PC-3 (cell line): ENCODE data around the gene CROCC.

Source experiments
- EZH2 ChIP-seq: fragments of 300-600 bp; sonication (generic); IDR thresholded peaks from one replicate; pipeline ENCODE4 v1.6.1; 2017; ENCODE audit warnings: antibody characterized with exemption, mild to moderate bottlenecking, low read length; ENCODE audit not compliant: unreplicated experiment
- TF ChIP-seq, protein P1 (sequence below): fragments of 300-600 bp; sonication (generic); conservative IDR thresholded peaks from 2 replicates; pipeline ENCODE4 v1.5.1; 2017; ENCODE audit warnings: antibody characterized with exemption, low read depth, mild to moderate bottlenecking, low read length

DNA sequence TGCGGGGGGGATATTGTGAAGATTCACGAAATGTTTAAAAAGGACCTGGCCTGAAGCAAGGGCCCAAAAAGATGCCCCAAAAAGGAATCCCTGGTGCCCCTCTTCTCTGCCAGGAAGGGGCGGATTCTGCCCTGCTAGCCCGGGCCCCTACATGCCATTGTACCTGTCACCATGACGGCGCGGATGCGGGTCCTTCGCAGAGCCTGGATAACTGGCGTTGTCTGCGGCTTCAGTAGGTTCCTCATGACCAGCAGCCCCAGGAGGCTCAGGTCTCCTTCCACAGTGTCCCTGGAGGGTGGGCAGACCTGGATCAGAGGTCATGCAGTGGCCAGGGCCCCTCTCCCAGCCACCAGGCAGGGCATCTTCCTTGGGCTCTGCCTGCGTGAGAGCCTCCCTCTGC is 69.8 kb downstream of the CROCC start:
- TF ChIP-seq, protein P1, sequence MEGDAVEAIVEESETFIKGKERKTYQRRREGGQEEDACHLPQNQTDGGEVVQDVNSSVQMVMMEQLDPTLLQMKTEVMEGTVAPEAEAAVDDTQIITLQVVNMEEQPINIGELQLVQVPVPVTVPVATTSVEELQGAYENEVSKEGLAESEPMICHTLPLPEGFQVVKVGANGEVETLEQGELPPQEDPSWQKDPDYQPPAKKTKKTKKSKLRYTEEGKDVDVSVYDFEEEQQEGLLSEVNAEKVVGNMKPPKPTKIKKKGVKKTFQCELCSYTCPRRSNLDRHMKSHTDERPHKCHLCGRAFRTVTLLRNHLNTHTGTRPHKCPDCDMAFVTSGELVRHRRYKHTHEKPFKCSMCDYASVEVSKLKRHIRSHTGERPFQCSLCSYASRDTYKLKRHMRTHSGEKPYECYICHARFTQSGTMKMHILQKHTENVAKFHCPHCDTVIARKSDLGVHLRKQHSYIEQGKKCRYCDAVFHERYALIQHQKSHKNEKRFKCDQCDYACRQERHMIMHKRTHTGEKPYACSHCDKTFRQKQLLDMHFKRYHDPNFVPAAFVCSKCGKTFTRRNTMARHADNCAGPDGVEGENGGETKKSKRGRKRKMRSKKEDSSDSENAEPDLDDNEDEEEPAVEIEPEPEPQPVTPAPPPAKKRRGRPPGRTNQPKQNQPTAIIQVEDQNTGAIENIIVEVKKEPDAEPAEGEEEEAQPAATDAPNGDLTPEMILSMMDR = no peak
- TF ChIP-seq EZH2 = no peak
